ENCODE measurements around the gene ASCC2. TPM values are rescaled to one million over a fixed set of nuclear protein-coding genes. Genes with fewer than 3 reads are reported as not detected.
A peak's percentile ranks its signal among the peaks of the same experiment; 100 is the strongest.

ASCC2 gene, protein sequence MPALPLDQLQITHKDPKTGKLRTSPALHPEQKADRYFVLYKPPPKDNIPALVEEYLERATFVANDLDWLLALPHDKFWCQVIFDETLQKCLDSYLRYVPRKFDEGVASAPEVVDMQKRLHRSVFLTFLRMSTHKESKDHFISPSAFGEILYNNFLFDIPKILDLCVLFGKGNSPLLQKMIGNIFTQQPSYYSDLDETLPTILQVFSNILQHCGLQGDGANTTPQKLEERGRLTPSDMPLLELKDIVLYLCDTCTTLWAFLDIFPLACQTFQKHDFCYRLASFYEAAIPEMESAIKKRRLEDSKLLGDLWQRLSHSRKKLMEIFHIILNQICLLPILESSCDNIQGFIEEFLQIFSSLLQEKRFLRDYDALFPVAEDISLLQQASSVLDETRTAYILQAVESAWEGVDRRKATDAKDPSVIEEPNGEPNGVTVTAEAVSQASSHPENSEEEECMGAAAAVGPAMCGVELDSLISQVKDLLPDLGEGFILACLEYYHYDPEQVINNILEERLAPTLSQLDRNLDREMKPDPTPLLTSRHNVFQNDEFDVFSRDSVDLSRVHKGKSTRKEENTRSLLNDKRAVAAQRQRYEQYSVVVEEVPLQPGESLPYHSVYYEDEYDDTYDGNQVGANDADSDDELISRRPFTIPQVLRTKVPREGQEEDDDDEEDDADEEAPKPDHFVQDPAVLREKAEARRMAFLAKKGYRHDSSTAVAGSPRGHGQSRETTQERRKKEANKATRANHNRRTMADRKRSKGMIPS
- total RNA-seq: 94.0 TPM
- polyA plus RNA-seq: 10 to 100 TPM; 39.3 to 44.9 (median 42.6) TPM

DNA sequence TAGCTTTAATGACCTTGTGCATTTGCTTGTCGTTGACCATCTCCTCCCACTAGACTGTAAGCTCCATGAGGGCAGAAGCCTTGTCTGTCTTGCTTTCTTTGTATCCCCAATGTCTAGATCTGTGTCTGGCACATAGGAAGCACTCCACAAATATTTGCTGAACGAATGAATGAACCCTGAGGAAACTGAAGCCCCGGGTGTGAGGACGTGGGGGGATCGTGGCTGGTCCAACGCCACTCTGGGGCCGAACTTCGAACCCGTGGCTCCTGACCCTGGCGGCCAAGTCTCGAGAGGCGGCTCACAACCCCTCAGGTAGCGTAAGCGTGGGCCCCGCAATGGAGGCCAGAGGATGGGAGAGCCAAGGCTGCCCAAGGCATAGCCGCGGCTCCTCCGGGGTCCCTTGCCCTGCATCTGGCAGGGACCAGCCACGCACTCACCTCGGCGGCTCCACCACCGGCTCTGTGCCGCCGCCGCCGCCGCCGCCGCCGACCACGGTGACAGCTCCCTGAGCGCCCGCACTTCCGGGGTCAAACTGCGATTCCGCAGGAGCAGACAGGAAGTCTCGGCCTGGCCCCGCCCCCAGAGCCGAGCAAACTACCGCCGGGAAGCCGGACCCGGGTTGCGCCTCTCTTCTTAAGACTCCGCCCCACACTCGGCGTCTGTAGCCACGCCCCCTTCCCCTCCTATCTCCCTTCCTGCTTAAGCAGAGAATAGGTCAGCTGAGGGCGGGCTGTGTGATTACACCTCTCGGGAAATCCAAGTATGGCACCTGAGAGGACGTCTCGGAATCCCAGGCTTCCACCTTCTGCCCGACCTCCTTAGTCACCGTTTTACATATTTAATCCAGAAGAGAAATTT is at the start of gene ASCC2:
TSS of gene ASCC2 (minus strand) at position 534 of the 858 bp plus-strand sequence. CDS start 5,949 bp downstream, outside the sequence.
- Mint-ChIP-seq H3K9me3 (no peaks in the 10 kb centered on the region), H3K4me1 (peaks cover 18 to 46% (median 34%) of the 10 kb centered on the region in 4 donors), H3K4me3 (peak within 1 kb of the TSS; percentile 92 to 95 (median 94)), H3K27ac (peak within 1 kb of the TSS; percentile 96 to 97 (median 96)), H3K27me3 (no peaks in the 10 kb centered on the region), H3K36me3 (peaks cover 14% of the 10 kb centered on the region)
- ATAC-seq (ENCODE audit: low read depth in 2 of 2) (peak; percentile 98 to 99), DNase-seq (peak; percentile 97 to 99 (median 99))
- Histone ChIP-seq H3K4me3 (ENCODE audit: low read depth, low read length) (peak within 1 kb of the TSS; percentile 97), H3K4me1 (ENCODE audit: control insufficient read depth, insufficient read depth, low read length, poor library complexity, severe bottlenecking) (peaks cover 22% of the 10 kb centered on the region), H3K36me3 (ENCODE audit: control insufficient read depth, insufficient read depth, low read length) (peaks cover 17% of the 10 kb centered on the region), H3K27ac (ENCODE audit: insufficient read depth, low read length, poor library complexity, severe bottlenecking) (peak within 1 kb of the TSS; percentile 84), H3K27me3 (ENCODE audit: control insufficient read depth, insufficient read depth, low read length) (no peaks in the 10 kb centered on the region), H3K9me3 (ENCODE audit: control insufficient read depth in 2 of 2, low read length in 2 of 2) (no peaks in the 10 kb centered on the region)

DNA sequence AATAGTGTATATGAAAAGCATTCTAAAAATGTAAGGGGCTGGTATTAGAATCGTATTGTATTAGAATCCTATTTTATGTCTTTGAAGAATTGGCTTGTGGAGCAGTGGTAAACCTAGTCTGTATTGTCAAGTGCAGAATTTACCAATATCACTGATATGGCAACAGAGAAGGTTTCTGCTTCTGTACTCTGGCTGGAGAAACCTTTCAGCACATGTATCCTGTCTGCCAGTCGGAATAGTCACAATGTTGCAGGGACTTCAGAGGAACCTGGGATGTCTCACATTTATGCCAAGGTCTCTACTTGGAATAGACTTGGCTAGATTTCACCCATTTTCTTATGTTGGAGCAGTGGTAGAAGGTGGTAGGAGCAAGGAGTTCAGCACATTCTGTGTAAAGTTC is 49.3 kb upstream of the ASCC2 start:
- H3K36me3 Mint-ChIP-seq: no peaks in the 10 kb centered on the region
- H3K27ac Mint-ChIP-seq: no peak overlapping the region
- Histone ChIP-seq H3K27me3 (ENCODE audit: control insufficient read depth, insufficient read depth, low read length) (no peaks in the 10 kb centered on the region), H3K27ac (ENCODE audit: insufficient read depth, low read length, poor library complexity, severe bottlenecking) (no peak overlapping the region), H3K4me1 (ENCODE audit: control insufficient read depth, insufficient read depth, low read length, poor library complexity, severe bottlenecking) (peaks cover 42% of the 10 kb centered on the region), H3K4me3 (ENCODE audit: low read depth, low read length) (no peak overlapping the region), H3K36me3 (ENCODE audit: control insufficient read depth, insufficient read depth, low read length) (no peaks in the 10 kb centered on the region), H3K9me3 (ENCODE audit: control insufficient read depth in 2 of 2, low read length in 2 of 2) (no peaks in the 10 kb centered on the region)
- DNase-seq: no peak
- H3K4me3 Mint-ChIP-seq: no peak overlapping the region
- no peaks in the 10 kb centered on the region for H3K27me3 Mint-ChIP-seq
- H3K4me1 Mint-ChIP-seq: peaks cover 4 to 31% (median 19%) of the 10 kb centered on the region in 4 donors
- H3K9me3 Mint-ChIP-seq: no peaks in the 10 kb centered on the region
- ATAC-seq (ENCODE audit: low read depth in 2 of 2): no peak

DNA sequence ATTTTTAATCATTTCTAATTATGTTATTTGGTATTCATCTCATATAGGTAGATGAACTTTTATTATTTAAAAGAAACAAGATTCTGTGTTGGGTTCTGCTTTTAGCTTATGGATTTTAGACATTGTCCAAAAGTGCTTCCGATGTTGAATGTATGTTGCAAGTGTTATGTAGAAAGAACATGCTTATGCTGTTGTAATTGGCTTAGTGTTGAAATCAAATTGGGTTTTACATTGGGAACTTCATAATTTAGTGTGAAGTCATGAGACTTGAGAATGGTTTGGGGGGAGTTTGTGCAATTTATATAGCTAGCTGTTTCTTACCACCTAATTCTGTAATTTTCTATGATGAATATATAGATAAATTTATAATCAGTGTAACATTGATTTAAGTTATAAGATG is 48.5 kb upstream of the ASCC2 start:
- Histone ChIP-seq H3K27ac (ENCODE audit: insufficient read depth, low read length, poor library complexity, severe bottlenecking) (no peak overlapping the region), H3K9me3 (ENCODE audit: control insufficient read depth in 2 of 2, low read length in 2 of 2) (no peaks in the 10 kb centered on the region), H3K36me3 (ENCODE audit: control insufficient read depth, insufficient read depth, low read length) (no peaks in the 10 kb centered on the region), H3K4me1 (ENCODE audit: control insufficient read depth, insufficient read depth, low read length, poor library complexity, severe bottlenecking) (peaks cover 39% of the 10 kb centered on the region), H3K27me3 (ENCODE audit: control insufficient read depth, insufficient read depth, low read length) (no peaks in the 10 kb centered on the region), H3K4me3 (ENCODE audit: low read depth, low read length) (no peak overlapping the region)
- Mint-ChIP-seq H3K27ac (no peak overlapping the region), H3K4me3 (no peak overlapping the region), H3K9me3 (no peaks in the 10 kb centered on the region), H3K36me3 (no peaks in the 10 kb centered on the region), H3K27me3 (peaks cover 5% of the 10 kb centered on the region), H3K4me1 (peaks cover 0 to 24% (median 18%) of the 10 kb centered on the region in 4 donors)
- no peak for ATAC-seq (ENCODE audit: low read depth in 2 of 2)
- no peak for DNase-seq

DNA sequence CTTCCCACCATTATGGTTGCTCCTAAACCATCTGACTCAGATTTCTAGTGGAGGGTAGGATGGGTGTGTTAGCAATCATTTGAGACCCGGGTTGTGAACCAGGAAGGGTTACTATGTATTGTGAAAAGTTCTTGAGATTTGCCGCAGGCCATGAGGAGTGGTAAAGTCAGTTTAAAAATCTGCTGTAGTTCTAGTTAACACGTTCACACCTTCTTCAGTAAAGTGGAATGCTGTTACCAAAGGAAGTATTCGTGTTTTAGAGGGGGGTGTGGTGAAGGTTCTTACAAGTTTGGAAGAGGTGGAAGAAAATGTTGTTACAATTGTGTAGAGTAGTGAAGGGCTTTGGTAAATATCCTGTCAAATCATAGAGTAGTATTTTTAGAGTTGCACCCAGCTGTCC is 47.5 kb upstream of the ASCC2 start:
- ATAC-seq (ENCODE audit: low read depth in 2 of 2) (no peak), DNase-seq (no peak)
- Histone ChIP-seq H3K4me1 (ENCODE audit: control insufficient read depth, insufficient read depth, low read length, poor library complexity, severe bottlenecking) (peaks cover 39% of the 10 kb centered on the region), H3K27ac (ENCODE audit: insufficient read depth, low read length, poor library complexity, severe bottlenecking) (no peak overlapping the region), H3K36me3 (ENCODE audit: control insufficient read depth, insufficient read depth, low read length) (no peaks in the 10 kb centered on the region), H3K9me3 (ENCODE audit: control insufficient read depth in 2 of 2, low read length in 2 of 2) (no peaks in the 10 kb centered on the region), H3K27me3 (ENCODE audit: control insufficient read depth, insufficient read depth, low read length) (no peaks in the 10 kb centered on the region), H3K4me3 (ENCODE audit: low read depth, low read length) (peak overlapping the region; percentile 26)
- no peak overlapping the region for H3K4me3 Mint-ChIP-seq
- H3K9me3 Mint-ChIP-seq: no peaks in the 10 kb centered on the region
- H3K27ac Mint-ChIP-seq: no peak overlapping the region
- peaks cover 5% of the 10 kb centered on the region for H3K27me3 Mint-ChIP-seq
- H3K36me3 Mint-ChIP-seq: no peaks in the 10 kb centered on the region
- H3K4me1 Mint-ChIP-seq: peaks cover 0 to 18% (median 15%) of the 10 kb centered on the region in 4 donors

DNA sequence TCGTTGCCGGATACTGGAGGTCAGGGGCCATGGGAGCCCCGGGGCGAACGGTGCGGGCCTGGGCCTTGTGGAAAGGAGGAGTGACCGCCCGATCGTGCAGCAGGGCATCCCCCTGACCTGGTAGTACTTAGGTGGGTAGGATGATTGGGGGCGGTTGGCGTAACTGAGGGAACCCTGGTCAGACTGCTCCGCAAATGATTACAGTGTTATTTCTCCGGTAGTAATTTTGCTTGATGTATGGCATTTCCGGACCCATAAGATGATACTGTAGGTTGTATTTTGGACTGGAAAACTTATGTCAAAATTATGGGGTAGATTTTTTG is 45.7 kb upstream of the ASCC2 start:
- DNase-seq (peak in 2 of 3 donors; percentile 17 to 40), ATAC-seq (ENCODE audit: low read depth in 2 of 2) (no peak)
- H3K4me1 ChIP-seq (ENCODE audit: control insufficient read depth, insufficient read depth, low read length, poor library complexity, severe bottlenecking): peaks cover 39% of the 10 kb centered on the region
- peak overlapping the region in 2 of 4 donors; percentile 92 to 99 for H3K4me3 Mint-ChIP-seq
- H3K27ac ChIP-seq (ENCODE audit: insufficient read depth, low read length, poor library complexity, severe bottlenecking): peak overlapping the region; percentile 67
- H3K36me3 ChIP-seq (ENCODE audit: control insufficient read depth, insufficient read depth, low read length): no peaks in the 10 kb centered on the region
- H3K27me3 ChIP-seq (ENCODE audit: control insufficient read depth, insufficient read depth, low read length): peaks cover 3% of the 10 kb centered on the region
- no peaks in the 10 kb centered on the region for H3K9me3 ChIP-seq (ENCODE audit: control insufficient read depth in 2 of 2, low read length in 2 of 2)
- peaks cover 0 to 15% (median 11%) of the 10 kb centered on the region in 4 donors for H3K4me1 Mint-ChIP-seq
- peak overlapping the region; percentile 54 to 92 (median 74) for H3K27ac Mint-ChIP-seq
- H3K4me3 ChIP-seq (ENCODE audit: low read depth, low read length): peak overlapping the region; percentile 75
- peaks cover 5% of the 10 kb centered on the region for H3K27me3 Mint-ChIP-seq
- no peaks in the 10 kb centered on the region for H3K9me3 Mint-ChIP-seq
- no peaks in the 10 kb centered on the region for H3K36me3 Mint-ChIP-seq

DNA sequence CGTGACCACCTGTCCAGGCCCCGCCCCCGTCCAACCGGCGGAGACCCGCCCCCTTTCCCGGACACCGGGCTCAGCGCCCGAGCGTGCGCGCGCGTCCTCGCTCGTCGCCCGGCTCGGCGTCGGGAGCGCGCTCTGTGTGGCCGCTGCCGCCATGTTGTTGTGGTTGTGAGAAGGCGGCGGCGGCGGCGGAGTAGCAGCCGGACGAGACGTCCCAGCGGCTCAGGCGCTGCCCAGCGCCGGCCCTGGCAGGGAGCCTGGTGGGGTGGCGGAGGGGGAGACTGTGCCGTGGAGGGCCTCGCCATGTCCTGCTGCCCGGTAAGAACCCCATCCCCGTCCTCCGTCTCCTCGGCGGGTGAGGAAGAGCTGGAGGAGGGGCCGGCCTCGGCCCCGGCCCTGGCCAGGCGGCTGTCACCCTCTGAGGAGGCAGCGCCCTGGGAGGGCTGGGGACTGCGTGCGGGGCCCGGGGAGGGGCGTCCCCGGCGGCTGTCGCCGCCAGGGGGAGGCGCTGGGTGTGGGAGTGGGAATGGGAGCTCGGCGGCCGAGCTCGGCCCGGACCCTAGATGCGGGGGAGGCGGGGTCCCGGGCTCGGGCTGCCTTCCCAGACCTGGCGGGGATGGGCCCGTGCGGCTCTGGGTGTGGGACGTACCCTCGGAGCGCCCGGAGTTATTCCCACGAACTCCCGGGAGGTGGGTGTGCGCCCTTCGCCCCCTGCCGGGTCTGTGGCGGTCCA is 45.1 kb upstream of the ASCC2 start, which contains the start of gene MTMR3:
TSS of gene MTMR3 (plus strand) at position 130 of the 730 bp plus-strand sequence. CDS start 87,886 bp downstream, outside the sequence.
- Mint-ChIP-seq H3K4me1 (peaks cover 0 to 11% (median 9%) of the 10 kb centered on the region in 4 donors), H3K4me3 (peak within 1 kb of the TSS in 3 of 4 donors; percentile 92 to 99 (median 95)), H3K9me3 (no peaks in the 10 kb centered on the region), H3K27ac (peak within 1 kb of the TSS; percentile 54 to 92 (median 74)), H3K27me3 (peaks cover 5% of the 10 kb centered on the region), H3K36me3 (no peaks in the 10 kb centered on the region)
- DNase-seq: peak; percentile 84 to 93 (median 84)
- Histone ChIP-seq H3K4me1 (ENCODE audit: control insufficient read depth, insufficient read depth, low read length, poor library complexity, severe bottlenecking) (peaks cover 39% of the 10 kb centered on the region), H3K27me3 (ENCODE audit: control insufficient read depth, insufficient read depth, low read length) (peaks cover 3% of the 10 kb centered on the region), H3K9me3 (ENCODE audit: control insufficient read depth in 2 of 2, low read length in 2 of 2) (no peaks in the 10 kb centered on the region), H3K36me3 (ENCODE audit: control insufficient read depth, insufficient read depth, low read length) (no peaks in the 10 kb centered on the region), H3K27ac (ENCODE audit: insufficient read depth, low read length, poor library complexity, severe bottlenecking) (peak within 1 kb of the TSS; percentile 67), H3K4me3 (ENCODE audit: low read depth, low read length) (peak within 1 kb of the TSS; percentile 75)
- peak; percentile 76 to 77 for ATAC-seq (ENCODE audit: low read depth in 2 of 2)

All from CD4-positive, CD25-positive, alpha-beta regulatory T cell (primary cell).